GM19467 (cell line): ENCODE data around the gene FURIN.
"Not testable (repeated sequence)": the region's sequence is repeated elsewhere in the genome, so short reads cannot be mapped to it uniquely, and the experiment has no call there.

Experiments used
- ATAC-seq: cut with Tn5 transposase; IDR thresholded peaks from one replicate; pipeline ENCODE4 v1.9.1; 2021; ENCODE audit warnings: mild to moderate bottlenecking, moderate library complexity; ENCODE audit not compliant: unreplicated experiment

The FURIN gene

DNA sequence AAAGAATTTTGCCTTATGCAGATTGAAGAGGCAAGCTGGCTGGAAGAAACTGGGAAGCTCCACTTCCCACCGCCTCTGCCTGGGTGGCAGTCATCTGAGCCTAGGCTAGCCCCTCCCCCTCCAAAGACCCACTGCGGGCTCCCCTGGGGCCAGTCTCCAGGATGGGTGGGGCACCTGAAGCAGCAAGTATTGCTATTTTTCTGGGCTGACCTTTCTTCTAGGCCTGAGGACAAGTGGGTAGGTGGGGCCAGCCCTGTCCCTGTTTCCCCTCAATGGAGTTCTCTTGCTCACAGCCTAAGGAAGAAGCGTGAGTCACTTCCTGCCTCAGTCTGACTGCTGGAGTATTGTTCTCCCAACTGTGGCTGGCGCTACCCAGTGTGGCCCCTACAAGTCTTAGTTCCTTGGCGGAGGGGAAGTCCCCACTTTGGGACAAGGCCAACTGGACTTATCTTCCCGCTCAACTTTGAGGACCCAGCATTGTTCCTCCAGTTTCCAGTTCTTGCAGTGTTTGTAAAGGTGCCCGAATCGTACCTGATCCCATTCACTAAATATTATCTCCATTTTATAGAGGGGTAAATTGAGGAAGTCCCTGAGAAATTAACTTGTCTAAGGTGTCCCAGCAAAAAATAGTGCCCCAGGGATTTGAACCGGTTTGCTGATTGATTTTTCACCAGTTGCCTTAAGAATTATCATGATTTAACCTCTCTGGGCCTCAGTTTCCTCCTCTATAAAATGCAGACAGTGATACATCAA lies 1.4 kb downstream of the FURIN start:
- no peak for ATAC-seq

DNA sequence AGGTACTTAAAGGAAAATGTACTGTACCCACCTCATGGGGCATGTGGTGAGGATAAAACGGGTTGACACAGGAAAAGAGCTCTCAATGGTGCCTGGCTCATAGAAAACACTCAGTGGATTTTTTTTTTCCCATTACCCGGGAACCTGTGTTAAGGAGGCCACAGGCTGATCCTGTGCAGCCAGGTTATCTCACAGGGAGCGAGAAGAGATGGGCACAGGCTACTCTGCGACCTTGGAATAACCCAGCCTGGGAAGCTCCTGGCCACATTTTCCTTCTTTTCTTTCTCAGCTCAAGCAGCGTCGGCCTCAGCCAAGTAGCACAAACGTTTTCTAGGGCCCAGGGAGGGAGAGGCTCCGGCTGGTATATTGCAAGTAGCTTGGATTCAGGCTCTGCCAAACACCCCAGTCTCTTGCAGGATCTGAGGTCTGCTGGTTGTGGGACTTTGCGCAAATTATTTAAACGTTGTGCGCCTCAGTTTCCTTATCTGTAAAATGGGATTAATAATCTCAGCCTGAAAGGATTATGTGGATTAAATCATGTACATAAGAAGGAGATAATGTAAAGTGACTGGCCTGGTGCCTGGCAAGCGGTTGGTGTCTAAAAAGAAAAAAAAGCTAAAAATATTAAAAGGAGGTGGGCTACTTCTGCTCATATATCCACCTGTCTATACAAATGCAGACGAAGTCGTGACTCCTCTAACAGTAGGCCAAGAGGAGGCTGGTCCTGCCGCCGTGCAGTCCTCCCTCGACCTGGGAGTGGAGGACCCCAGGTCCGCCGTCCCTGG lies 2.2 kb downstream of the FURIN start:
- no peak for ATAC-seq

DNA sequence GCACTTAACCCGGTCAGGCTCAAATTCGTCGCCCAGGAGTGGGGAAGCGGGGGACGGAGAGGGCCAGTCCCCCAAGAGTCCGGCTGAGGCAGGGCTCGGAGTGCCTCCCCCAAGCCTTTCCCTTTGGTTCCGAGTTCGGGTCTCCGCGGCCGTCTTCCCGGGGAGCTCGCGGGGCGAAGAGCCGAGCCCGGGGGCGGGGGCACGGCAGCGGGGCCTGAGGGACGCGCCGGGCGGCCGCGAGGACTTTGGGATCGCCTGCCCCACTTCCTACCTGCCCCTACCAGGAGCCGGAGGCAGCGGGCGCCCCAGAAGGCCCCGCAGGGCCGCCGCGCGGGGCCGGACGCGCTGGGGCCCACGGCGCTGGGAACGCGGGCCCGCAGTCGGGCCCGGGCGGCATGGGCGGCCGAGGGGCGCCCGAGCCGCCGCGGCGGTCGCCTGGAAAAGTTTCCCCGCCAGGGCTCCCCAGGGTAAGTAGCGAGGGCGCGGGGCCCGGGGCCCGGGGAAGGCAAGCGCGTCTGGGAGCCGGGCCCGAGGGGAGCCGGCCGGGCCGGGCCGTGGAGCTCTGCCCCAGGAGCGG lies 2.8 kb downstream of the FURIN start:
- ATAC-seq, result no peak

DNA sequence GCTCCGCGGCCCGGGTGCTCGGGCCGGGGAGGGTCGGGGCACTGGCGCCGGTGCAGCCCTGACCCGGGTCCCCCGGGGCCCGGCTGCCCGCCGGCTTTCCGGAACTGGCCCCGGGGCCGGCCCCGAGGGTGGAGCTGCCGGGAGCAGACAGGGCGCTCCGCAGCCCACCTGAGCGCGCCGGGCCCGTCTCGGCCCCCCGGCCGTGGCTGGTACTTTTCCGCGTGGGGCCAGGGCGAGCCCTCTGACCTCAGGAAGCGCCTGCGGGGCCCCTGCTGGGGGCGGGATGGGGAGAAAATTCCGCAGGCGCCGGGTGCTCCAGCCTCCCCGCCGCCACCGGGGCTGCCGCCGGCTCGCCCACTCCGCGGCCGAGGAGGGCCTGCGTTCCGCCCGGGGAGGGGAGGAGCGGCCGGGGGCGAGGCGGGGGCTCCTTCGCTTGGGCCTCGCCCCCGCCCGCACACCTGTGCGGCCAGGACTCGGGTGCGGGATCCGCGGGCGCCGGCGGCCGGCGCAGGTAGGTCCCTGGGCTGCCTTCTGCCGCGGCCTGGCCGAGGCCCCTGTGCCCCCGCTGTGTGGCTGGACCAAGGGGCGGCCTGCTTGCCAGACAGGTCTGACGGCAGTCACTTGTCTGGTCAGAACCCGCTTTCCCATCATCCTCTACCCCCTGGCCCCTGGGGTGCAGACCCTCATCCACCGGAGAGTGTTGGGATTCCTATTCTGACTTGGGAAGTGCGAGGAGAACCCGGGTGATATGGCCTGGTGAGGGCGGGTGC lies 3.5 kb downstream of the FURIN start:
- no peak for ATAC-seq

DNA sequence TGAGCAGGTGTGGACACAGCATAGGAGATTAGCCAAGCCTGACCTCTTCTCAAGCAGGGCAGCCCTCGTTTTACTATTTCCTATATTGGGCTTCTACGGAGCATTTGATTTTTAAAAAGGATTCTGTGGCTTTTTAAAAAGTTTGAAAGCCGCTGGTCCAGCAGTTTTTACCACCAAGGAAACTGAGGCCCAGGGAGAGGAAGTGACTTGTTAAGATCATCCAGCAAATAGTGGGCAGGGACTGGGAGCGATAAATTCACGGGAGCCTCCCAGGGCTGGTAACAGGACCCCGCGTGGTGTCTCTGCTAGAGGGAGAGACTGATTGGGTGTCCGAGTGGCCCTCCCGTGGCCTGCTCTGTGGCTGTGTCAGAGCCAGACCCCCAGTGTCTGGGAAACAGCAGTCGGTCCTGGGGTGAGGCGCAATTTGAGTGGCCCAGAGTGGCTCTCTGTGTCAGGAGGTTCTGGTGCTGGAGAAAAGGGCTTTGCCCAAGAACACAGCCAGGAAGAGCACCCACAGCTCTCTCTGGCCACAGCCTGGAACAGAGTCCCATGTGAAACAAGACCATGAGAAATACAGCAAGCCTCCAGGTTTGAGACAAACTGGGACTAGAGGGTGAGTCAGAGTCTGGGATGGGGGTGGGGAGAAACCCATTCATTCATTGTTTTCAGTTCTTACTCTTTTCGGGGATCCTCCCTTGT lies 4.2 kb downstream of the FURIN start:
- no peak for ATAC-seq

DNA sequence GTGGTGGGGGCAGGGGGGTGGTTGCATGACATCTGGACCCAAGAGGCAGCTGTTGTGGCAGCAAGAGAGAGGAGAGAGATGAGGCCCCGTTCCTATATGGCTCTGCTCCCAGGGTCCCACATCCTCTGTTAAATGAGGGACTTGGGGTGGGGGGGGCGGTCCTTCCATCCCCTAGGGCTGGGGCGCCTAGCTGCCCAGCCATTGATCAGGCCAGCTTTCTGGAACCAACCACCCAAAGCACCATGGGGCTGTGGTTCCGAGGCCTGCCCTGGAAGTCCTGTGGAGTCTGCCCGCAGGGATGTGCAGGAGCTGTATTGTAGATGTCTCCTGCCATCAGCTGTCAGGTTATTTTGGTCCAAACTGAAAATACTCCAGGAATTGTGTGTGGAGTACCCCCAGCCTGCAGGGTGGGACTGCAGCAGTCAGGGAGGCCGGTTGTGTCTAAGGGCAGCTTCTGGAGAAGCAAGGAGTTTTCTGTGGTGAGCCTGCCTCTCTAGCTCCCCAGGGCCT lies 5.2 kb downstream of the FURIN start:
- ATAC-seq, result no peak

DNA sequence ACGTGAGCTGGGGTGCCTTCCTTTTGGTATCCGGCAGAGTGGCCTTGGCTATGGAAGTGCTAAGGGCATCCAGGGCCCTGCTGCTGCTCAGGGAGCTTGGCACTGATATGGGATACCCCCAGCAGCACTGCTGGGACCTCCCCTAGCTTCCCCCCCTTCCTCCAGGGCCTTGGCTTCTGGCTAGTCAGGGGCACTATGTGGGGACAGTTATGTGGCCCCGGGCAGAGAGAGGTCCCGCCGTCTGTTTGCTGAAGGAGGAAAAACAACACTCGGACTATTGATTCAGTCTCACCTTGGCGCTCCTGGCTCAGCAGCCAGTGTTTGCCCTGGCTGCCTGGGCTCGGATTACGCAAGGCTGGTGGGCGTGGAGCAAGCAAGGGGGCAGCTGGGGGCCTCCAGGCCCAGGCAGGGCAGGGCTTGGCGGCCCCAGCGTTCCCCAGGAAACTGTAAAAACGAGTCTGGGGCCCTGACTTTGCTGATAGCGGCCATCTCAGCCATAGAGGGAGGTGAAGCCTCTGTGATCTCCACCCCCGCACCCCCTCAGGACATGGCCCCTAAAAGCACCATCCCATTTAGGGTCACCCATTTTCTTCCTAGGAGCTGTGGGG lies 5.7 kb downstream of the FURIN start:
- ATAC-seq, result no peak

DNA sequence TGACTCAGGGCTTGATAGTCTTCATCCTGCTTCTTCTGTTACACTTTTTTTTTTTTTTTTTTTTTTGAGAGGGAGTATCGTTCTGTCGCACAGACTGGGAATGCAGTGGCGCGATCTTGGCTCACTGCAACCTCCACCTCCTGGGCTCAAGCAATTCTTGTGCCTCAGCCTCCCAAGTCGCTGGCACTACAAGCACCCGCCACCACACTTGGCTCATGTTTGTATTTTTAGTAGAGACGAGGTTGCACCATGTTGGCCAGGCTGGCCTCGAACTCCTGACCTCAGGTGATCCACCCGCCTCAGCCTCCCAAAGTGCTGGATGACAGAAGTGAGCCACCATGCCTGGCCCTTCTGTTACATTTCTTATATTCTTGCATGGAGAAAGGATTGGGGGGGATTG lies 6.6 kb downstream of the FURIN start:
- ATAC-seq, result not testable (repeated sequence)

DNA sequence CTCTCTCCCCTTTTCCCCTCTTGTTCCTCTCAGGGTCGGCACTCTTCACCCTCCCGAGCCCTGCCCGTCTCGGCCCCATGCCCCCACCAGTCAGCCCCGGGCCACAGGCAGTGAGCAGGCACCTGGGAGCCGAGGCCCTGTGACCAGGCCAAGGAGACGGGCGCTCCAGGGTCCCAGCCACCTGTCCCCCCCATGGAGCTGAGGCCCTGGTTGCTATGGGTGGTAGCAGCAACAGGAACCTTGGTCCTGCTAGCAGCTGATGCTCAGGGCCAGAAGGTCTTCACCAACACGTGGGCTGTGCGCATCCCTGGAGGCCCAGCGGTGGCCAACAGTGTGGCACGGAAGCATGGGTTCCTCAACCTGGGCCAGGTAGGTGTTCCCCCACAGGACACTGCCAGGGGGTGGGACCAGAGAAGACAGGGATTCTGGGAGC lies 7.2 kb downstream of the FURIN start:
- no peak for ATAC-seq

DNA sequence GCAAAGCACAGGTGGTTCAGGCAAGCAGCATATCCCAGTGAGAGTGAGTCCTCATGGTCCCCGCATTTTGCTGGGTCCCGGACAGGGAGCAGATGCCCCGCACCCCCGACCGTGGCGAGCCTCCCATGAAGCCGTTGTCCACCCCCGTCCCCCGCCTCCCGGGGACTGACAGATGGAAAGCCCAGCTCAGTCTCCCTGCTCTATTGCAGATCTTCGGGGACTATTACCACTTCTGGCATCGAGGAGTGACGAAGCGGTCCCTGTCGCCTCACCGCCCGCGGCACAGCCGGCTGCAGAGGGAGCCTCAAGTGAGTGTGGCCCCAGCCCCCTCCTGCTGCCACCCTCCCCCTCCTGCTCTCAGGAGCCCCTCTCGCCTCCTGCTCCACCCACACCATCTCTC lies 7.7 kb downstream of the FURIN start:
- no peak for ATAC-seq

DNA sequence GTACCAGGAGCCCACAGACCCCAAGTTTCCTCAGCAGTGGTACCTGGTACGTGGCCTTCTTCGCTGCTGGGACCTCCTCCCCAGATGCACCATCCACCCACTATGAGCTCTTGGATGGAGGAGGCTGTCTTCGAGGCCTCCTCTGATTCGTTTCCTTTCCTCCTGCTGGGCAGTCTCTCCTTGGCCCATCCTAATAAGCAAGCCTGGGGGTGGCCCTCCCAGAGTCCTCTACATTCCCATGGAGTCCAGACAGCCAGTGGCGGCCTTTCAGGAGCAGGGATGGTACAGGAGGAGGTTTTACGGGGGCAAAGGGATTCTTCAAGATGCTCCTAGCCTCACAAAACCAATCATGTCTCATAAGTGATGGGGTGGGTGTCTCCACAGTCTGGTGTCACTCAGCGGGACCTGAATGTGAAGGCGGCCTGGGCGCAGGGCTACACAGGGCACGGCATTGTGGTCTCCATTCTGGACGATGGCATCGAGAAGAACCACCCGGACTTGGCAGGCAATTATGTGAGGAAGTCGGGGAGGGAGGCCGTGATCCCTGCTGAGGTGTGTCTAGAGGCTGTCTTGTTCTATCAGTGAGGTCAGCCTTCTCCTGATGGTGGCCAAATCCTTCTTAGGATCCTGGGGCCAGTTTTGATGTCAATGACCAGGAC lies 8.3 kb downstream of the FURIN start:
- no peak for ATAC-seq

DNA sequence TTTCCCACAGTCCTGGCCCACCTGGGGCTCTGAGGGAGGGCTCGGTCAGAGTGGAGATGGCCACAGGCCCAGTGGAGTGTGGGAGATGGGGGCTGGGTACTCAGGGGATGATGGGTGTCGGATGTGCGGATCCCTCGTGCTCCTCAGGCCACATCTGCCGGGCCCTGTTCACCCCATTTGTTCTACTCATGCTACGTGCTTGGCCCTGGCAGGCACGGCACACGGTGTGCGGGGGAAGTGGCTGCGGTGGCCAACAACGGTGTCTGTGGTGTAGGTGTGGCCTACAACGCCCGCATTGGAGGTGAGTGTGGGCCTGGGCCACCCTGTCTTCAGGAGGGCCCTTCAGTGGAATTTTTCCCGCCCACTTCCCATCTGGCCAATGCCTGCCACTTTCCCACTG lies 8.9 kb downstream of the FURIN start:
- no peak for ATAC-seq

DNA sequence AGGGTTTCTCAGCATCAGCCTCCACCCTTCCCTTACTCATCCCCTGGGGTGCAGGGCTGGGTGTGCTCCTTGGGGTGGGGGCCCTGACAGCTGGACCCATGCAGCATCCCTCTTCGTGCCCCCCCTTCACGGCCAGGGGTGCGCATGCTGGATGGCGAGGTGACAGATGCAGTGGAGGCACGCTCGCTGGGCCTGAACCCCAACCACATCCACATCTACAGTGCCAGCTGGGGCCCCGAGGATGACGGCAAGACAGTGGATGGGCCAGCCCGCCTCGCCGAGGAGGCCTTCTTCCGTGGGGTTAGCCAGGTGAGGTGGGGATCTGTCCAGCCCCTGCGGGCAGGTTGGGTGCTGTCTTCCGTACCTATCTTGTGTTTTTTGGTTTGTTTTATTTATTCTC lies 9.6 kb downstream of the FURIN start:
- ATAC-seq, result no peak

DNA sequence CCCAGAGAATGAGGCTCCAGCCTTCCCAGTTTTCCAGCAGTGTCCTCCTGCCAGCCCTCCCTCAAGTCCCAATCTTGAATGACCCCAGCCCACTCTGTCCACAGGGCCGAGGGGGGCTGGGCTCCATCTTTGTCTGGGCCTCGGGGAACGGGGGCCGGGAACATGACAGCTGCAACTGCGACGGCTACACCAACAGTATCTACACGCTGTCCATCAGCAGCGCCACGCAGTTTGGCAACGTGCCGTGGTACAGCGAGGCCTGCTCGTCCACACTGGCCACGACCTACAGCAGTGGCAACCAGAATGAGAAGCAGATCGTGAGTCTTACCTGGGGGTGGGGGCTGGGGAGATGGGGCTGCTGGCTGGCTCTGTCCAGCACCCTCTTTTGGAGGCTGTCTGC lies 10.3 kb downstream of the FURIN start:
- no peak for ATAC-seq

DNA sequence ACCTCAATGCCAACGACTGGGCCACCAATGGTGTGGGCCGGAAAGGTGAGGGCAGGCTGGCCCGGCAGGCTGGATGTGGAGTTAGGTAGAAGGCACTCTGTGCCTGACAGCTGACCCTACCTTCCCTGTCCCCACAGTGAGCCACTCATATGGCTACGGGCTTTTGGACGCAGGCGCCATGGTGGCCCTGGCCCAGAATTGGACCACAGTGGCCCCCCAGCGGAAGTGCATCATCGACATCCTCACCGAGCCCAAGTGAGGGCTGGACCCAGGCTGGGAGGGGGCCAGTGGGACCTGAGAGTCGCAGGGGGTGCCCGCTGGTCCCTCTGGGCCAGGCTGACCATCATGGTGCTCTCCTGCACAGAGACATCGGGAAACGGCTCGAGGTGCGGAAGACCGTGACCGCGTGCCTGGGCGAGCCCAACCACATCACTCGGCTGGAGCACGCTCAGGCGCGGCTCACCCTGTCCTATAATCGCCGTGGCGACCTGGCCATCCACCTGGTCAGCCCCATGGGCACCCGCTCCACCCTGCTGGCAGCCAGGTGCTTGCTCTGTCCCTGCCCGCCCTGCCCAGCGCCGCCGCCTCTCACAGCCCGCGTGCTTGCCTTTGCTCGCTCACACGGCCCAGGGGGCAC lies 11.5 kb downstream of the FURIN start:
- ATAC-seq, result no peak

DNA sequence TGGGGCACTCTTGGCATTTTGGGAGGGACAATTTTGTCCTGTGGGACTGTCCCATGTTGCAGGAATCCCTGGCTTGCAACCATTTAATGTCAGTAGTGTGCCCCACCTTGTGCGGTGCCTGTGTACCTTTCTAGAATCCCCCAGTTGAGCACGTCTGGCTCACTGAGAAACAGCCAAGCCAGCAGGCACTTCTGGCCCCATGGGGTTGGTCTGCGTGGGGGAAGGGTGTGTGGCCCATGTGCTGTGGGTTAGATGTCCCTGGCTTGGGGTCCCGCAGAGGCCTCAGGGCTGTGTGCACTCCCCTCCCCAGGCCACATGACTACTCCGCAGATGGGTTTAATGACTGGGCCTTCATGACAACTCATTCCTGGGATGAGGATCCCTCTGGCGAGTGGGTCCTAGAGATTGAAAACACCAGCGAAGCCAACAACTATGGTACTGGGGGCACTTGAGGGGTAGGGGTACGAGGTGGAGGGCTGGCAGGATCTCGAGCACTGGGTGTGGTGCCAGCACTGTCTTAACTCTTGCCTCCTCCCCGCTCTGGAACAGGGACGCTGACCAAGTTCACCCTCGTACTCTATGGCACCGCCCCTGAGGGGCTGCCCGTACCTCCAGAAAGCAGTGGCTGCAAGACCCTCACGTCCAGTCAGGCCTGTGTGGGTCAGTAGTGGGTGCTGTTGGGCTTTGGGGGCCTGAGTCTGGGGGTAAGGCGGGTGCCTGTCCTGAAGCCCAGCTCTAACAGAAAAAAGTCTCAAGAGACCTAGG lies 12.2 kb downstream of the FURIN start:
- ATAC-seq, result no peak

DNA sequence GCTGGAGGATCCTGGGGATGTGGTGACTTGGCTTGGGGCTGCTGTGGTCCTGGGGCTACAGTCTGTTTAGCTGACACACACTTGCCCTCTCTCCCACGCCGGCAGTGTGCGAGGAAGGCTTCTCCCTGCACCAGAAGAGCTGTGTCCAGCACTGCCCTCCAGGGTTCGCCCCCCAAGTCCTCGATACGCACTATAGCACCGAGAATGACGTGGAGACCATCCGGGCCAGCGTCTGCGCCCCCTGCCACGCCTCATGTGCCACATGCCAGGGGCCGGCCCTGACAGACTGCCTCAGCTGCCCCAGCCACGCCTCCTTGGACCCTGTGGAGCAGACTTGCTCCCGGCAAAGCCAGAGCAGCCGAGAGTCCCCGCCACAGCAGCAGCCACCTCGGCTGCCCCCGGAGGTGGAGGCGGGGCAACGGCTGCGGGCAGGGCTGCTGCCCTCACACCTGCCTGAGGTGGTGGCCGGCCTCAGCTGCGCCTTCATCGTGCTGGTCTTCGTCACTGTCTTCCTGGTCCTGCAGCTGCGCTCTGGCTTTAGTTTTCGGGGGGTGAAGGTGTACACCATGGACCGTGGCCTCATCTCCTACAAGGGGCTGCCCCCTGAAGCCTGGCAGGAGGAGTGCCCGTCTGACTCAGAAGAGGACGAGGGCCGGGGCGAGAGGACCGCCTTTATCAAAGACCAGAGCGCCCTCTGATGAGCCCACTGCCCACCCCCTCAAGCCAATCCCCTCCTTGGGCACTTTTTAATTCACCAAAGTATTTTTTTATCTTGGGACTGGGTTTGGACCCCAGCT lies 13.0 kb downstream of the FURIN start:
- no peak for ATAC-seq
